Measurements from ENCODE around the gene FICD.

FICD gene

GRCh38 chr12:108567406-108568337 is 52.6 kb downstream of the FICD start:
- DNase-seq: no peak

GRCh38 chr12:108568338-108569154 is 53.5 kb downstream of the FICD start:
- DNase-seq: no peak

All from COR-L47 (cell line).